OCI-LY7 (cell line): ENCODE data around the gene FOXP1. TPM values are rescaled to one million over a fixed set of nuclear protein-coding genes. Genes with fewer than 3 reads are reported as not detected.

ENCODE experiments used
- BruUV-seq: library from RNA; stranded (reverse); fragments of 400-500 nt; replicated peaks from 2 replicates; lab custom pipeline; 2021; lab: Mats Ljungman, UMichigan
- CTCF ChIA-PET: fragments of 300-600 bp; sonication (Branson Sonifier 250); formaldehyde crosslinking; loops from one replicate; lab custom pipeline; 2022; ENCODE audit warnings: antibody characterized with exemption; ENCODE audit not compliant: unreplicated experiment; lab: Charles Lee
- POLR2A ChIA-PET: fragments of 300-600 bp; sonication (Branson Sonifier 250); formaldehyde crosslinking; loops from one replicate; lab custom pipeline; 2022; ENCODE audit warnings: antibody characterized with exemption; lab: Charles Lee
- DNase-seq: peaks from one replicate; pipeline ENCODE4 v3.0.0-alpha.2; 2015; ENCODE audit warnings: low spot score
- H2AFZ ChIP-seq: fragments of 200-600 bp; sonication (generic), shearing (Covaris generic); 2 replicates; pipeline ENCODE4 v1.6.1; 2014; ENCODE audit warnings: mild to moderate bottlenecking, antibody characterized with exemption, low read length, moderate library complexity
- H3K27ac ChIP-seq: fragments of 200-600 bp; sonication (generic); 2 replicates; pipeline ENCODE4 v1.5.1; 2014; ENCODE audit warnings: mixed run types, low read depth, mild to moderate bottlenecking, moderate library complexity, low read length, inconsistent platforms; ENCODE audit not compliant: poor library complexity, severe bottlenecking
- H3K36me3 ChIP-seq: fragments of 200-600 bp; sonication (generic); 2 replicates; pipeline ENCODE4 v1.6.1; 2014; ENCODE audit warnings: mild to moderate bottlenecking, antibody characterized with exemption, low read length, moderate library complexity, mixed read lengths; ENCODE audit not compliant: insufficient read depth
- H3K4me1 ChIP-seq: fragments of 200-600 bp; sonication (generic); 2 replicates; pipeline ENCODE4 v1.5.1; 2014; ENCODE audit warnings: mild to moderate bottlenecking, low read length; ENCODE audit not compliant: insufficient read depth, poor library complexity, severe bottlenecking
- H3K4me2 ChIP-seq: fragments of 200-600 bp; sonication (generic); 2 replicates; pipeline ENCODE4 v1.6.1; 2014; ENCODE audit warnings: mild to moderate bottlenecking, low read length
- H3K4me3 ChIP-seq: fragments of 200-600 bp; sonication (generic); 2 replicates; pipeline ENCODE4 v1.5.1; 2014; ENCODE audit warnings: mild to moderate bottlenecking, low read depth, low read length; ENCODE audit not compliant: poor library complexity, severe bottlenecking
- H3K79me2 ChIP-seq: fragments of 200-600 bp; sonication (generic); 2 replicates; pipeline ENCODE4 v1.6.1; 2016; ENCODE audit warnings: low read depth, mild to moderate bottlenecking, low read length, moderate library complexity, mixed read lengths; ENCODE audit not compliant: insufficient read depth
- H3K9me2 ChIP-seq: fragments of 200-600 bp; sonication (generic); 2 replicates; pipeline ENCODE4 v1.6.1; 2016; ENCODE audit warnings: mild to moderate bottlenecking, low read length, mixed read lengths; ENCODE audit not compliant: insufficient read depth
- H3K9me3 ChIP-seq: fragments of 200-600 bp; sonication (generic); 2 replicates; pipeline ENCODE4 v1.6.1; 2014; ENCODE audit warnings: mild to moderate bottlenecking, mixed run types, low read length, mixed read lengths
- H4K20me1 ChIP-seq: fragments of 200-600 bp; sonication (generic); 2 replicates; pipeline ENCODE4 v1.6.1; 2014; ENCODE audit warnings: mild to moderate bottlenecking, antibody characterized with exemption, low read length, moderate library complexity, mixed read lengths; ENCODE audit not compliant: insufficient read depth
- EZH2phosphoT487 ChIP-seq: fragments of 200-600 bp; sonication (generic); IDR thresholded peaks from 2 replicates; pipeline ENCODE4 v1.6.1; 2018; ENCODE audit warnings: low read depth, borderline replicate concordance, mild to moderate bottlenecking, mixed run types, antibody characterized with exemption, low read length, moderate library complexity, mixed read lengths
- intact Hi-C: fragments of 100-400 bp; cut with micrococcal nuclease; formaldehyde crosslinking; loops from one replicate; pipeline ENCODE4 v1.10.0; 2022; ENCODE audit not compliant: unreplicated experiment
- total RNA-seq, 2 experiments: library from RNA; depleted of rRNA in 1 of 2; stranded (reverse); fragments of >200 nt in 1 of 2; shearing (Covaris generic) in 1 of 2; gene quantifications; 2 replicates each; pipeline ENCODE4 v1.2.3, GENCODE V29; 2014 to 2022
- TF ChIP-seq, protein P1 (sequence below): fragments of 200-600 bp; sonication (generic); conservative IDR thresholded peaks from 2 replicates; pipeline ENCODE4 v1.5.1; 2014; ENCODE audit warnings: mild to moderate bottlenecking, antibody characterized with exemption, low read length, moderate library complexity, mixed read lengths

Gene FOXP1
- total RNA-seq, 2 experiments from 2014 or later = 87.3 to 151 TPM

DNA sequence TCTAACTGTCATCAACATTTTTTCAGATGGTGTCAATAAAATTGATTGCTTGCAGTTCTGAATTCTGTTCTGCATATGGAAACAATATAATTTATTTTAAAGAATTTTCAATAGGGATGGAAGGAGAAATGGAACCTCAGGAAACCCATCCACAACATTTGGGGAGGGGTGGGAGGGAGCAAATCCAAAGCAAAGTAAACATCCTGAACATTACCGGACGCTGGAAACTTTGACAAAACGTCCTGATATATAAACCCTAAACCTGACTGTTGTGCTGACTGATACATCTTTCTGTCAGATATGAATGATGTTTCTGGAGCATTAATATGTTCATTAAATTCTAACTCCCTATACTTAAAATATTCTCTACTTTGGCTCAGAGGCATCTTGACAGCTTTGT lies 479.0 kb downstream of the FOXP1 start:
- no peaks in the 10 kb centered on the region for H3K4me1 ChIP-seq
- no peaks in the 10 kb centered on the region for H3K9me2 ChIP-seq
- no TSS peak for BruUV-seq
- no peaks in the 10 kb centered on the region for H3K9me3 ChIP-seq
- DNase-seq = no peak
- peaks cover 25% of the 10 kb centered on the region; the same call in 1 of the 2 replicates for H3K79me2 ChIP-seq
- H3K4me2 ChIP-seq = no peak overlapping the region
- peaks cover 65% of the 10 kb centered on the region for H3K36me3 ChIP-seq
- intact Hi-C loops = no loop called here
- no peak overlapping the region for H3K27ac ChIP-seq
- H2AFZ ChIP-seq = no peak overlapping the region
- TF ChIP-seq EZH2phosphoT487 = no peak
- TF ChIP-seq, protein P1, sequence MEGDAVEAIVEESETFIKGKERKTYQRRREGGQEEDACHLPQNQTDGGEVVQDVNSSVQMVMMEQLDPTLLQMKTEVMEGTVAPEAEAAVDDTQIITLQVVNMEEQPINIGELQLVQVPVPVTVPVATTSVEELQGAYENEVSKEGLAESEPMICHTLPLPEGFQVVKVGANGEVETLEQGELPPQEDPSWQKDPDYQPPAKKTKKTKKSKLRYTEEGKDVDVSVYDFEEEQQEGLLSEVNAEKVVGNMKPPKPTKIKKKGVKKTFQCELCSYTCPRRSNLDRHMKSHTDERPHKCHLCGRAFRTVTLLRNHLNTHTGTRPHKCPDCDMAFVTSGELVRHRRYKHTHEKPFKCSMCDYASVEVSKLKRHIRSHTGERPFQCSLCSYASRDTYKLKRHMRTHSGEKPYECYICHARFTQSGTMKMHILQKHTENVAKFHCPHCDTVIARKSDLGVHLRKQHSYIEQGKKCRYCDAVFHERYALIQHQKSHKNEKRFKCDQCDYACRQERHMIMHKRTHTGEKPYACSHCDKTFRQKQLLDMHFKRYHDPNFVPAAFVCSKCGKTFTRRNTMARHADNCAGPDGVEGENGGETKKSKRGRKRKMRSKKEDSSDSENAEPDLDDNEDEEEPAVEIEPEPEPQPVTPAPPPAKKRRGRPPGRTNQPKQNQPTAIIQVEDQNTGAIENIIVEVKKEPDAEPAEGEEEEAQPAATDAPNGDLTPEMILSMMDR = no peak
- ChIA-PET POLR2A (no interaction called here), CTCF (no interaction called here)
- H4K20me1 ChIP-seq = peaks cover 3% of the 10 kb centered on the region; the same call in 1 of the 2 replicates
- H3K4me3 ChIP-seq = no peak overlapping the region

DNA sequence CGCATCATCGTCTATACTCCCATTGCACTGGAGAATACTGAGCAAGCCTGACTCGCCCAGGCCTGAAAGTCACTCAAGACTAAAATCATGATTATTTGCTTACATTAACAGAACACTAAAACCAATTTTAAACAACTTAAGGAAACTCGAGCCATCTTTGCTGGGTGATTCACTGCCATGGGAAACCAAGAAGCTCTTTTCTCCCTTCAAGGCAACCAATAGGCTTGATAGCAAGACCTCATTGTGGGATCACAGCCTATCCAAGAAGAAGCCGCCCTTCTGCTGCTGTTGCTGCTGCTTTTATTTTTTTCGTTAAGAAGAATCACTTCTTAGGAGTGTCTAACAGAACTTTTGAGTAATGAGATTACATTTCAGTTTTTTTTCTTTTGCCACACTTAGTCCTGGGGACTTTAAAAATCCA lies 479.4 kb downstream of the FOXP1 start:
- CTCF ChIA-PET = no interaction called here
- POLR2A ChIA-PET = no interaction called here

DNA sequence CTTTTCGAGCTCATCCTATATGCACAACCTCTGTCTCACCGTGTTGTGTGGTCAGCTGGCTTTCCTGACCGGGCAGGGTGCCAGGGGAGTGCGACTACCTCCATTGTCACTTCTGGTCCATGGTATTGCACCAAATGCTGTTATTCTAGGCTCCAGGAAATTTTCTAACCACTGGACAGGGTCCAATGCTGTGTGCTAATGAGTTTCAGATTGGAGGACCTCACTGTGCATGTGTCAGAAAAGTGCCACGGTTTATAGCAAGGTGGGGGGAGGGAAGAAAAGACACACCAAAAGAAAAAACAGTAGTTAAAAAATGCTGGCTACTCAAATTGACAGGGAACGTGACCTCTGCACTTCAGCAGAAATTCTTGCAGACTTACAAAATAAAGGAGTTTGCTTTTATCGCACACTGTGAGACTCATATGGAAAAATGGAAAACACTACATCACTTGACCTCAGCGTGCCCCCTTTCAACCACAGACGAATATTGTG lies 480.1 kb downstream of the FOXP1 start:
- Histone ChIP-seq H3K4me1 (no peaks in the 10 kb centered on the region), H4K20me1 (peaks cover 3% of the 10 kb centered on the region; the same call in 1 of the 2 replicates)
- intact Hi-C loops = no loop called here

More for the DNA sequence above, 479.4 kb downstream of the FOXP1 start:
- no peak for DNase-seq
- Histone ChIP-seq H3K27ac (no peak overlapping the region), H3K9me2 (no peaks in the 10 kb centered on the region), H3K36me3 (peaks cover 61% of the 10 kb centered on the region), H4K20me1 (peaks cover 3% of the 10 kb centered on the region; the same call in 1 of the 2 replicates), H2AFZ (no peak overlapping the region), H3K4me3 (no peak overlapping the region), H3K4me2 (no peak overlapping the region), H3K79me2 (peaks cover 25% of the 10 kb centered on the region; the same call in 1 of the 2 replicates), H3K9me3 (no peaks in the 10 kb centered on the region), H3K4me1 (no peaks in the 10 kb centered on the region)
- no TSS peak for BruUV-seq
- no peak for TF ChIP-seq EZH2phosphoT487
- TF ChIP-seq, protein P1 = no peak
- intact Hi-C loops = no loop called here

More for the DNA sequence above, 480.1 kb downstream of the FOXP1 start:
- DNase-seq = no peak
- peaks cover 30% of the 10 kb centered on the region; the same call in 1 of the 2 replicates for H3K79me2 ChIP-seq
- no peak overlapping the region for H3K27ac ChIP-seq
- H2AFZ ChIP-seq = no peak overlapping the region
- TF ChIP-seq, protein P1 = no peak
- TF ChIP-seq EZH2phosphoT487 = no peak
- H3K36me3 ChIP-seq = peaks cover 60% of the 10 kb centered on the region
- ChIA-PET POLR2A (no interaction called here), CTCF (no interaction called here)
- no peak overlapping the region for H3K4me3 ChIP-seq
- no peak overlapping the region for H3K4me2 ChIP-seq
- no TSS peak for BruUV-seq
- H3K9me2 ChIP-seq = no peaks in the 10 kb centered on the region
- no peaks in the 10 kb centered on the region for H3K9me3 ChIP-seq
